OCI-LY1 (cell line): ENCODE measurements around the gene ZP4.

ENCODE experiments used
- H2AFZ ChIP-seq: fragments of 200-600 bp; sonication (generic), shearing (Covaris generic); 2 replicates; pipeline ENCODE4 v1.6.0; 2014; ENCODE audit warnings: antibody characterized with exemption, mild to moderate bottlenecking, low read length
- H3F3A ChIP-seq: fragments of 200-600 bp; sonication (generic), shearing (Covaris generic); 2 replicates; pipeline ENCODE4 v1.6.0; 2014; ENCODE audit warnings: mild to moderate bottlenecking, antibody characterized with exemption, low read length, moderate library complexity; ENCODE audit not compliant: insufficient read depth
- H3K27ac ChIP-seq: fragments of 200-600 bp; sonication (generic); 2 replicates; pipeline ENCODE4 v1.5.1; 2014; ENCODE audit warnings: low read length, mixed run types, mild to moderate bottlenecking, low read depth; ENCODE audit not compliant: poor library complexity, severe bottlenecking
- H3K27me3 ChIP-seq: fragments of 200-600 bp; sonication (generic); 2 replicates; pipeline ENCODE4 v1.6.0; 2014; ENCODE audit warnings: antibody characterized with exemption, mild to moderate bottlenecking, low read length, moderate library complexity; ENCODE audit not compliant: insufficient read depth
- H3K36me3 ChIP-seq: fragments of 200-600 bp; sonication (generic); 2 replicates; pipeline ENCODE4 v1.6.1; 2014; ENCODE audit warnings: mild to moderate bottlenecking, antibody characterized with exemption, low read length, moderate library complexity, mixed read lengths; ENCODE audit not compliant: insufficient read depth
- H3K4me1 ChIP-seq: fragments of 200-600 bp; sonication (generic); 2 replicates; pipeline ENCODE4 v1.5.1; 2014; ENCODE audit warnings: mild to moderate bottlenecking, low read length, moderate library complexity; ENCODE audit not compliant: insufficient read depth, severe bottlenecking
- H3K4me2 ChIP-seq: fragments of 200-600 bp; sonication (generic), shearing (Covaris generic); 2 replicates; pipeline ENCODE4 v1.6.1; 2014; ENCODE audit warnings: low read length
- H3K4me3 ChIP-seq: fragments of 200-600 bp; sonication (generic); 2 replicates; pipeline ENCODE4 v1.5.1; 2014; ENCODE audit warnings: low read length, low read depth, mild to moderate bottlenecking, mixed read lengths; ENCODE audit not compliant: poor library complexity, severe bottlenecking
- H3K79me2 ChIP-seq: fragments of 200-600 bp; shearing (Covaris generic); 2 replicates; pipeline ENCODE4 v1.6.1; 2016; ENCODE audit warnings: mixed run types, low read length, mixed read lengths; ENCODE audit not compliant: insufficient read depth
- H3K9ac ChIP-seq: fragments of 200-600 bp; sonication (generic), shearing (Covaris generic); 2 replicates; pipeline ENCODE4 v1.6.1; 2014; ENCODE audit warnings: mild to moderate bottlenecking, low read length, mixed read lengths
- H3K9me2 ChIP-seq: fragments of 200-600 bp; sonication (generic), shearing (Covaris generic); 2 replicates; pipeline ENCODE4 v1.6.1; 2014; ENCODE audit warnings: low read depth, mild to moderate bottlenecking, low read length, mixed read lengths
- H3K9me3 ChIP-seq: fragments of 200-600 bp; shearing (Covaris generic); 2 replicates; pipeline ENCODE4 v1.6.1; 2014; ENCODE audit warnings: low read length, mixed read lengths
- H4K20me1 ChIP-seq: fragments of 200-600 bp; sonication (generic), shearing (Covaris generic); 2 replicates; pipeline ENCODE4 v1.6.0; 2016; ENCODE audit warnings: mild to moderate bottlenecking, low read length; ENCODE audit not compliant: insufficient read depth
- EZH2 ChIP-seq: fragments of 200-600 bp; sonication (generic), shearing (Covaris generic); IDR thresholded peaks from 2 replicates; pipeline ENCODE4 v1.8.0; 2017; ENCODE audit warnings: borderline replicate concordance, mixed run types, mild to moderate bottlenecking, antibody characterized with exemption, low read length, moderate library complexity, mixed read lengths
- TF ChIP-seq, protein P1 (sequence below): fragments of 200-600 bp; sonication (generic), shearing (Covaris generic); IDR thresholded peaks from 2 replicates; pipeline ENCODE4 v1.5.1; 2017; ENCODE audit warnings: mild to moderate bottlenecking, antibody characterized with exemption, low read length, moderate library complexity, mixed read lengths

The ZP4 gene

GRCh38 chr1:237858992-237859391, 31.7 kb downstream of the ZP4 start:
- no peak for TF ChIP-seq EZH2
- TF ChIP-seq, protein P1, sequence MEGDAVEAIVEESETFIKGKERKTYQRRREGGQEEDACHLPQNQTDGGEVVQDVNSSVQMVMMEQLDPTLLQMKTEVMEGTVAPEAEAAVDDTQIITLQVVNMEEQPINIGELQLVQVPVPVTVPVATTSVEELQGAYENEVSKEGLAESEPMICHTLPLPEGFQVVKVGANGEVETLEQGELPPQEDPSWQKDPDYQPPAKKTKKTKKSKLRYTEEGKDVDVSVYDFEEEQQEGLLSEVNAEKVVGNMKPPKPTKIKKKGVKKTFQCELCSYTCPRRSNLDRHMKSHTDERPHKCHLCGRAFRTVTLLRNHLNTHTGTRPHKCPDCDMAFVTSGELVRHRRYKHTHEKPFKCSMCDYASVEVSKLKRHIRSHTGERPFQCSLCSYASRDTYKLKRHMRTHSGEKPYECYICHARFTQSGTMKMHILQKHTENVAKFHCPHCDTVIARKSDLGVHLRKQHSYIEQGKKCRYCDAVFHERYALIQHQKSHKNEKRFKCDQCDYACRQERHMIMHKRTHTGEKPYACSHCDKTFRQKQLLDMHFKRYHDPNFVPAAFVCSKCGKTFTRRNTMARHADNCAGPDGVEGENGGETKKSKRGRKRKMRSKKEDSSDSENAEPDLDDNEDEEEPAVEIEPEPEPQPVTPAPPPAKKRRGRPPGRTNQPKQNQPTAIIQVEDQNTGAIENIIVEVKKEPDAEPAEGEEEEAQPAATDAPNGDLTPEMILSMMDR, result no peak
- Histone ChIP-seq H3K4me3 (no peak overlapping the region), H3K36me3 (no peaks in the 10 kb centered on the region), H2AFZ (no peak overlapping the region), H3K9me3 (no peaks in the 10 kb centered on the region), H3K4me2 (no peak overlapping the region), H3K9me2 (no peaks in the 10 kb centered on the region), H4K20me1 (no peaks in the 10 kb centered on the region), H3K79me2 (no peaks in the 10 kb centered on the region), H3K9ac (no peak overlapping the region), H3K4me1 (no peaks in the 10 kb centered on the region), H3K27me3 (no peaks in the 10 kb centered on the region), H3K27ac (no peak overlapping the region), H3F3A (no peaks in the 10 kb centered on the region)

DNA sequence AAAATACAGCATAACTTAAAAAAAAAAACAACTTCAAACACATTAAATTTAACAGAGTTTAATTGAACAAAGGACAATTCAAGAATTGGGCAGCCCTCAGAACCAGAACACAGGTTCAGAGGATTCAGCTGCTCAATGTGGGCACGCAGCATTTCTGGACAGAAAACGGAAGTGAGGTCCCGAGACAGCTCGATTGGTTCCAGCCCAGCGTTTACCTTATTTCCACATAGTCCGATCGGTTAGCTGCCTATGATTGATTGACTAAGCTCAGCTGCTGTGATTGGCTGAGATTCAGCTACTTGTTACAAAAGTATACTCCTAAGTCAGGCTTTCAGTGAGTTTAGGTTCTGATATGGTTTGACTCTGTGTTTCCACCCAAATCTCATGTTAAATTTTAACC, 33.3 kb downstream of the ZP4 start:
- H3K4me3 ChIP-seq, result no peak overlapping the region
- H3K9me2 ChIP-seq, result no peaks in the 10 kb centered on the region
- no peaks in the 10 kb centered on the region for H3K9me3 ChIP-seq
- H3K9ac ChIP-seq, result no peak overlapping the region
- no peak overlapping the region for H3K4me2 ChIP-seq
- TF ChIP-seq, protein P1, result no peak
- TF ChIP-seq EZH2, result no peak
- no peaks in the 10 kb centered on the region for H3K36me3 ChIP-seq
- no peaks in the 10 kb centered on the region for H3K27me3 ChIP-seq
- H3K79me2 ChIP-seq, result no peaks in the 10 kb centered on the region
- no peaks in the 10 kb centered on the region for H4K20me1 ChIP-seq
- H3K4me1 ChIP-seq, result no peaks in the 10 kb centered on the region
- no peak overlapping the region for H2AFZ ChIP-seq
- no peaks in the 10 kb centered on the region for H3F3A ChIP-seq
- no peak overlapping the region for H3K27ac ChIP-seq

- Histone ChIP-seq H3K36me3 (no peaks in the 10 kb centered on the region), H3K9me2 (no peaks in the 10 kb centered on the region), H3K27ac (no peak overlapping the region), H2AFZ (no peak overlapping the region), H3K9me3 (no peaks in the 10 kb centered on the region), H3K9ac (no peak overlapping the region), H3K27me3 (no peaks in the 10 kb centered on the region), H4K20me1 (no peaks in the 10 kb centered on the region), H3F3A (no peaks in the 10 kb centered on the region), H3K79me2 (no peaks in the 10 kb centered on the region), H3K4me1 (no peaks in the 10 kb centered on the region), H3K4me2 (no peak overlapping the region), H3K4me3 (no peak overlapping the region)
- no peak for TF ChIP-seq EZH2
- TF ChIP-seq, protein P1, result no peak
Measured at GRCh38 chr1:237852342-237852741, 38.4 kb downstream of the ZP4 start.
